ENCODE results near the gene CXCL14.

Gene CXCL14

GRCh38 chr5:135538261-135538660 is 40.5 kb downstream of the CXCL14 start:
- H3K4me1 ChIP-seq (ENCODE audit: low read length), result peaks cover 6% of the 10 kb centered on the region
- TF ChIP-seq CTCF (IDR thresholded peaks at IDR 0.05; ENCODE audit: low read length), result no peak
- no peak for TF ChIP-seq EZH2phosphoT487 (IDR thresholded peaks at IDR 0.05; ENCODE audit: low read length)
- TF ChIP-seq EZH2 (optimal IDR thresholded peaks at IDR 0.05; ENCODE audit: low read depth, low read length), result no peak
- no peaks in the 10 kb centered on the region for H3K36me3 ChIP-seq (replicated peaks; ENCODE audit: insufficient read depth, low read length)
- H4K20me1 ChIP-seq (ENCODE audit: insufficient read depth, low read length), result no peaks in the 10 kb centered on the region
- H2AFZ ChIP-seq (ENCODE audit: low read length), result no peak overlapping the region
- no peak overlapping the region for H3K4me3 ChIP-seq (ENCODE audit: low read length)
- no peak for DNase-seq
- H3F3A ChIP-seq (ENCODE audit: insufficient read depth, low read length), result peaks cover 6% of the 10 kb centered on the region
- no peak overlapping the region for H3K9ac ChIP-seq (ENCODE audit: low read length)
- no peaks in the 10 kb centered on the region for H3K9me3 ChIP-seq (replicated peaks; ENCODE audit: insufficient read depth, low read length)
- H3K79me2 ChIP-seq (ENCODE audit: low read length), result no peaks in the 10 kb centered on the region
- H3K27me3 ChIP-seq (replicated peaks; ENCODE audit: insufficient read depth, low read length), result peaks cover 4% of the 10 kb centered on the region; the same call in 1 of the 2 replicates
- no peak overlapping the region for H3K4me2 ChIP-seq (ENCODE audit: low read depth, low read length)
- H3K27ac ChIP-seq (ENCODE audit: low read length), result no peak overlapping the region
- H3K9me2 ChIP-seq (replicated peaks; ENCODE audit: insufficient read depth, low read length), result no peaks in the 10 kb centered on the region

GRCh38 chr5:135537745-135538144 is 41.0 kb downstream of the CXCL14 start:
- H3K27ac ChIP-seq (ENCODE audit: low read length), result no peak overlapping the region
- DNase-seq, result no peak
- H3K9ac ChIP-seq (ENCODE audit: low read length), result no peak overlapping the region
- H3K27me3 ChIP-seq (replicated peaks; ENCODE audit: insufficient read depth, low read length), result peaks cover 4% of the 10 kb centered on the region; the same call in 1 of the 2 replicates
- no peaks in the 10 kb centered on the region for H4K20me1 ChIP-seq (ENCODE audit: insufficient read depth, low read length)
- H3K36me3 ChIP-seq (replicated peaks; ENCODE audit: insufficient read depth, low read length), result no peaks in the 10 kb centered on the region
- H2AFZ ChIP-seq (ENCODE audit: low read length), result no peak overlapping the region
- H3K9me3 ChIP-seq (replicated peaks; ENCODE audit: insufficient read depth, low read length), result no peaks in the 10 kb centered on the region
- TF ChIP-seq CTCF (IDR thresholded peaks at IDR 0.05; ENCODE audit: low read length), result no peak
- H3K4me2 ChIP-seq (ENCODE audit: low read depth, low read length), result no peak overlapping the region
- H3K4me1 ChIP-seq (ENCODE audit: low read length), result peaks cover 6% of the 10 kb centered on the region
- no peaks in the 10 kb centered on the region for H3K79me2 ChIP-seq (ENCODE audit: low read length)
- 0 out of 2 replicates have a peak, but pooled peaks cover 2% of the 10 kb centered on the region for H3F3A ChIP-seq (ENCODE audit: insufficient read depth, low read length)
- H3K4me3 ChIP-seq (ENCODE audit: low read length), result no peak overlapping the region
- H3K9me2 ChIP-seq (replicated peaks; ENCODE audit: insufficient read depth, low read length), result no peaks in the 10 kb centered on the region

GRCh38 chr5:135537271-135537670 is 41.5 kb downstream of the CXCL14 start:
- Histone ChIP-seq H3K9me3 (replicated peaks; ENCODE audit: insufficient read depth, low read length) (no peaks in the 10 kb centered on the region), H3K4me1 (ENCODE audit: low read length) (peaks cover 4% of the 10 kb centered on the region), H4K20me1 (ENCODE audit: insufficient read depth, low read length) (no peaks in the 10 kb centered on the region), H3K36me3 (replicated peaks; ENCODE audit: insufficient read depth, low read length) (no peaks in the 10 kb centered on the region), H3K79me2 (ENCODE audit: low read length) (no peaks in the 10 kb centered on the region), H3K27ac (ENCODE audit: low read length) (no peak overlapping the region), H2AFZ (ENCODE audit: low read length) (no peak overlapping the region), H3K4me3 (ENCODE audit: low read length) (no peak overlapping the region), H3K27me3 (replicated peaks; ENCODE audit: insufficient read depth, low read length) (peaks cover 4% of the 10 kb centered on the region; the same call in 1 of the 2 replicates), H3K9ac (ENCODE audit: low read length) (no peak overlapping the region), H3K4me2 (ENCODE audit: low read depth, low read length) (no peak overlapping the region), H3K9me2 (replicated peaks; ENCODE audit: insufficient read depth, low read length) (no peaks in the 10 kb centered on the region), H3F3A (ENCODE audit: insufficient read depth, low read length) (no peaks in the 10 kb centered on the region)
- no peak for TF ChIP-seq CTCF (IDR thresholded peaks at IDR 0.05; ENCODE audit: low read length)
- TF ChIP-seq EZH2phosphoT487 (IDR thresholded peaks at IDR 0.05; ENCODE audit: low read length), result no peak
- no peak for TF ChIP-seq EZH2 (optimal IDR thresholded peaks at IDR 0.05; ENCODE audit: low read depth, low read length)
- no peak for DNase-seq

Measured in MM.1S (cell line).